Thyroid gland (tissue), 4 donors: Measurements from ENCODE around the gene AANAT. TPM values are rescaled to one million over a fixed set of nuclear protein-coding genes. Genes with fewer than 3 reads are reported as not detected.

ENCODE experiments used
- DNase-seq, 2 donors: peaks; one replicate each; pipeline ENCODE4 v3.0.0-alpha.2; 2019
- H3K27ac ChIP-seq, 3 donors: fragments of 200-600 bp; sonication (generic); 1 replicate in 2 of 3; 2 replicates in 1 of 3; pipeline ENCODE4 v1.5.1; 2016 to 2019; ENCODE audit warnings: mild to moderate bottlenecking in 1 of 3, moderate library complexity in 1 of 3
- H3K27me3 ChIP-seq: fragments of 200-600 bp; sonication (generic); one replicate; pipeline ENCODE4 v1.5.1; 2019
- H3K36me3 ChIP-seq, 2 donors: fragments of 200-600 bp; sonication (generic); one replicate each; pipeline ENCODE4 v1.5.1; 2016 to 2019
- H3K4me1 ChIP-seq, 2 donors: fragments of 200-600 bp; sonication (generic); one replicate each; pipeline ENCODE4 v1.5.1; 2017 to 2019
- H3K4me3 ChIP-seq, 3 donors: fragments of 200-600 bp; sonication (generic); replicated peaks in 1 of 3; 1 replicate in 2 of 3; 2 replicates in 1 of 3; pipeline ENCODE4 v1.5.1; 2016; ENCODE audit warnings: mild to moderate bottlenecking in 1 of 3
- H3K9me3 ChIP-seq: fragments of 200-600 bp; sonication (generic); one replicate; pipeline ENCODE4 v1.5.1; 2017
- CTCF ChIP-seq, 6 experiments: fragments of 200-600 bp in 3 of 6; fragments of 450-650 bp in 3 of 6; sonication (generic) in 3 of 6; IDR thresholded peaks; one replicate each; pipeline ENCODE4 v1.5.1; 2016 to 2019; ENCODE audit warnings: antibody characterized with exemption in 6 of 6, mild to moderate bottlenecking in 2 of 6, inconsistent platforms in 1 of 6, moderate library complexity in 1 of 6
- POLR2A ChIP-seq, 2 donors: fragments of 450-650 bp; IDR thresholded peaks; one replicate each; pipeline ENCODE4 v1.6.1; 2017; ENCODE audit warnings: antibody characterized with exemption in 2 of 2, mild to moderate bottlenecking in 2 of 2, moderate library complexity in 1 of 2
- WGBS, 2 donors: methylation state at CpG; one replicate each; pipeline ENCODE4 v1.1.5; 2017; 5-methylcytosine and 5-hydroxymethylcytosine counted together
- intact Hi-C: fragments of 100-400 bp; cut with DNase I; formaldehyde crosslinking; loops from one replicate; pipeline ENCODE4 v1.15.1; 2023
- total RNA-seq, 4 donors: library from RNA; depleted of rRNA; stranded (reverse); fragments of >200 nt; gene quantifications; one replicate each; pipeline ENCODE4 v1.2.3, GENCODE V29; 2016

AANAT gene
- total RNA-seq, 4 donors from 2014 or later = 0.81 TPM; not detected in 3

GRCh38 chr17:76437467-76438402 is 29.7 kb upstream of the AANAT start:
- no peaks in the 10 kb centered on the region for H3K36me3 ChIP-seq
- no peaks in the 10 kb centered on the region for H3K9me3 ChIP-seq
- no peak for DNase-seq
- intact Hi-C loops = no loop called here
- H3K27ac ChIP-seq = no peak overlapping the region
- no peaks in the 10 kb centered on the region for H3K27me3 ChIP-seq
- H3K4me1 ChIP-seq = peaks cover 14 to 20% of the 10 kb centered on the region in 2 donors
- H3K4me3 ChIP-seq = no peak overlapping the region
- WGBS, 2 donors = 81 to 88% methylated on average over 13 of the region's 13 CpGs
- TF ChIP-seq POLR2A (IDR thresholded peaks at IDR 0.05) = no peak
- no peak for TF ChIP-seq CTCF (IDR thresholded peaks at IDR 0.05)

- peak; percentile 63 to 72 for DNase-seq
- Histone ChIP-seq H3K27me3 (no peaks in the 10 kb centered on the region), H3K4me1 (peaks cover 14 to 20% of the 10 kb centered on the region in 2 donors), H3K9me3 (no peaks in the 10 kb centered on the region), H3K36me3 (no peaks in the 10 kb centered on the region), H3K27ac (peak overlapping the region in 2 of 3 donors; percentile 16 to 50), H3K4me3 (no peak overlapping the region)
- TF ChIP-seq POLR2A (IDR thresholded peaks at IDR 0.05) (no peak), CTCF (IDR thresholded peaks at IDR 0.05) (no peak)
- intact Hi-C loops = no loop called here
- 39 to 52% methylated on average over 9 of the region's 9 CpGs for WGBS, 2 donors
These were observed 28.5 kb upstream of the AANAT start for GRCh38 chr17:76438906-76439305.

- Histone ChIP-seq H3K9me3 (no peaks in the 10 kb centered on the region), H3K27ac (peak overlapping the region in 2 of 3 donors; percentile 16 to 50), H3K4me1 (peaks cover 14 to 21% of the 10 kb centered on the region in 2 donors), H3K27me3 (no peaks in the 10 kb centered on the region), H3K36me3 (no peaks in the 10 kb centered on the region), H3K4me3 (no peak overlapping the region)
- WGBS, 2 donors = 85% methylated on average over 6 of the region's 6 CpGs
- DNase-seq = no peak
- TF ChIP-seq CTCF (IDR thresholded peaks at IDR 0.05) (no peak), POLR2A (IDR thresholded peaks at IDR 0.05) (no peak)
- intact Hi-C loops = no loop called here
These were observed 28.0 kb upstream of the AANAT start for GRCh38 chr17:76439314-76439928.

DNA sequence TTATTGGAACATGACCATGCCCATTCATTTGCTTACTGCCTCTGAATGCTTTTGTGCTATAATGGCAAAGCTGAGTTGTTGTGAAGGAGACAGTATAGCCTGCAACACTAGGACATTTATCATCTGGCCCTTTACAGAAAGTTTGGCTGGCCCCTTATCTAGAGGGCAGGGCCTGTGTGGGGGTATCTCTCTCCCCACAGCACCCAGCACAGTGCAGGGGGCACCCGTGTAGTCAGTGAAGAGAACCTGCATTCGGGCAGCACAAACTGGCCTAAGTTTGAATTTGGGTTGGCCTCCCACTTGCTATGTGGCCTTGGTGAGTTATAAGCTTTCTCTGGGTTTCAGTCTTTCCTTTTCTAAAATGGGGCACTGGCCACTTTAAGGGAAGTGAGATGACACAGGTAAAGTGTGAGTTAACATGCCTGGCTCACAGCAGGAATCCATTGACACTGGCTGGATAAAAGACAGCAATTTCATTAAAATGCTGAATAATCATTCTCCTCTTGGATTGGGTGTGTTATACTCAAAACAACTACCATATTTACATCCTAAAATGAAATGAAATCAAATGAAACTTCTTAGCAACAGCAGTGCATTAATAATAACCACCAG is 26.5 kb upstream of the AANAT start:
- no peaks in the 10 kb centered on the region for H3K36me3 ChIP-seq
- DNase-seq = no peak
- 88 to 100% methylated on average over 2 of the region's 2 CpGs for WGBS, 2 donors
- H3K27me3 ChIP-seq = no peaks in the 10 kb centered on the region
- no peak overlapping the region for H3K27ac ChIP-seq
- intact Hi-C loops = no loop called here
- no peak for TF ChIP-seq POLR2A (IDR thresholded peaks at IDR 0.05)
- no peak for TF ChIP-seq CTCF (IDR thresholded peaks at IDR 0.05)
- no peak overlapping the region for H3K4me3 ChIP-seq
- peaks cover 19 to 35% of the 10 kb centered on the region in 2 donors for H3K4me1 ChIP-seq
- H3K9me3 ChIP-seq = no peaks in the 10 kb centered on the region
